ENCODE measurements around the gene PCDHGA10. TPM values are rescaled to one million over a fixed set of nuclear protein-coding genes. Genes with fewer than 3 reads are reported as not detected.
A peak's percentile ranks its signal among the peaks of the same experiment; 100 is the strongest.

Gene PCDHGA10
- 9.8 and 18.5 TPM in 2 replicates for total RNA-seq (ENCODE audit: low replicate concordance)
- long read RNA-seq, full-length matches to known transcripts: 4 of 4 reads
- long read RNA-seq, partial matches to known transcripts: 0 of 4 reads
- long read RNA-seq, other reads (novel, unspliced or antisense): 0 of 4 reads

GRCh38 chr5:141412854-141413539, at the start of gene PCDHGA10:
Gene PCDHGA10, plus strand, starts transcription at chr5:141412987. Its CDS starts 189 bp downstream, at chr5:141413176.
- peaks cover 4% of the 10 kb centered on the region for H3K27me3 Mint-ChIP-seq
- DNase-seq (ENCODE audit: extremely low spot score, unreplicated experiment): peak; percentile 67
- H3K36me3 Mint-ChIP-seq: peaks cover 61% of the 10 kb centered on the region

DNA sequence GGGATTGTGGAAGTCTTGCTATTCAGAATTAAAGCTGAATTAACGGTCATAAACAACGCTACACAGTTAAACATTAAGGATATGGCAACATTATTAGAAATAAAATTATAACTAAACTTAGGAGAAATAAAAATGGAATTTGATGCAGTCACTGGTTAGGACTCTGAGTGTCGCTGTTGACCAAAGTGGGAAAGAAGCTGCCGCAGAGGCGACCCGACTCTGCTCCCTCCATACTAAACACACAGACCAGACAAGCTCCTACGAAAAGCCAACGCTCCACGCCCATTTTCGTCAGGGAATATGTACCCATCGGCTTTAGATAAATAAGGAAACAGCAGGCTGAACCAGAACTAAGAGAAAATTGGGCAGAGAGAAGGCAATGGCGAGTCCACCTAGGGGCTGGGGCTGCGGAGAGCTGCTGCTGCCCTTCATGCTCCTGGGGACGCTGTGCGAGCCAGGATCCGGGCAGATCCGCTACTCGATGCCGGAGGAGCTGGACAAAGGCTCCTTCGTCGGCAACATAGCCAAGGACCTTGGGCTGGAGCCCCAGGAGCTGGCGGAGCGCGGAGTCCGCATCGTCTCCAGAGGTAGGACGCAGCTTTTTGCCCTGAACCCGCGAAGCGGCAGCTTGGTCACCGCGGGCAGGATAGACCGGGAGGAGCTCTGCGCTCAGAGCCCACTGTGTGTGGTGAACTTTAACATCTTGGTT, 48.7 kb upstream of the PCDHGA10 start, which contains the start of gene PCDHGA5:
PCDHGA5 (plus strand) TSS at position 211 of the 709 bp plus-strand sequence; CDS start at position 380, 169 bp downstream.
- no peaks in the 10 kb centered on the region for H3K36me3 Mint-ChIP-seq
- no peaks in the 10 kb centered on the region for H3K4me1 Mint-ChIP-seq (ENCODE audit: unreplicated experiment)
- H3K27ac Mint-ChIP-seq: no peak within 1 kb of the TSS
- H3K27me3 Mint-ChIP-seq: no peaks in the 10 kb centered on the region
- TF ChIP-seq, protein P1, sequence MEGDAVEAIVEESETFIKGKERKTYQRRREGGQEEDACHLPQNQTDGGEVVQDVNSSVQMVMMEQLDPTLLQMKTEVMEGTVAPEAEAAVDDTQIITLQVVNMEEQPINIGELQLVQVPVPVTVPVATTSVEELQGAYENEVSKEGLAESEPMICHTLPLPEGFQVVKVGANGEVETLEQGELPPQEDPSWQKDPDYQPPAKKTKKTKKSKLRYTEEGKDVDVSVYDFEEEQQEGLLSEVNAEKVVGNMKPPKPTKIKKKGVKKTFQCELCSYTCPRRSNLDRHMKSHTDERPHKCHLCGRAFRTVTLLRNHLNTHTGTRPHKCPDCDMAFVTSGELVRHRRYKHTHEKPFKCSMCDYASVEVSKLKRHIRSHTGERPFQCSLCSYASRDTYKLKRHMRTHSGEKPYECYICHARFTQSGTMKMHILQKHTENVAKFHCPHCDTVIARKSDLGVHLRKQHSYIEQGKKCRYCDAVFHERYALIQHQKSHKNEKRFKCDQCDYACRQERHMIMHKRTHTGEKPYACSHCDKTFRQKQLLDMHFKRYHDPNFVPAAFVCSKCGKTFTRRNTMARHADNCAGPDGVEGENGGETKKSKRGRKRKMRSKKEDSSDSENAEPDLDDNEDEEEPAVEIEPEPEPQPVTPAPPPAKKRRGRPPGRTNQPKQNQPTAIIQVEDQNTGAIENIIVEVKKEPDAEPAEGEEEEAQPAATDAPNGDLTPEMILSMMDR (conservative IDR thresholded peaks at IDR 0.05): no peak
- no peak for DNase-seq (ENCODE audit: extremely low spot score, unreplicated experiment)
- H3K4me3 Mint-ChIP-seq: no peak within 1 kb of the TSS
- peaks cover 10% of the 10 kb centered on the region for H3K9me3 Mint-ChIP-seq

More at GRCh38 chr5:141412854-141413539, at the start of gene PCDHGA10:
- TF ChIP-seq, protein P1 (conservative IDR thresholded peaks at IDR 0.05): peak; percentile 79
- Mint-ChIP-seq H3K4me3 (peak within 1 kb of the TSS; percentile 95), H3K4me1 (ENCODE audit: unreplicated experiment) (peaks cover 15% of the 10 kb centered on the region), H3K9me3 (peaks cover 27% of the 10 kb centered on the region), H3K27ac (peak within 1 kb of the TSS; percentile 90)

GRCh38 chr5:141366016-141366896, 46.5 kb upstream of the PCDHGA10 start:
- peaks cover 5% of the 10 kb centered on the region for H3K9me3 Mint-ChIP-seq
- H3K36me3 Mint-ChIP-seq: no peaks in the 10 kb centered on the region
- H3K27ac Mint-ChIP-seq: no peak overlapping the region

GRCh38 chr5:141369994-141370848, 42.6 kb upstream of the PCDHGA10 start, which contains the start of gene PCDHGB3:
Gene PCDHGB3, plus strand, starts transcription at chr5:141370242. Its CDS starts 153 bp downstream, at chr5:141370395.
- H3K4me1 Mint-ChIP-seq (ENCODE audit: unreplicated experiment): no peaks in the 10 kb centered on the region
- no peak within 1 kb of the TSS for H3K27ac Mint-ChIP-seq
- H3K9me3 Mint-ChIP-seq: peaks cover 4% of the 10 kb centered on the region
- peaks cover 3% of the 10 kb centered on the region for H3K36me3 Mint-ChIP-seq
- TF ChIP-seq, protein P1 (conservative IDR thresholded peaks at IDR 0.05): no peak
- no peak for DNase-seq (ENCODE audit: extremely low spot score, unreplicated experiment)
- no peak within 1 kb of the TSS for H3K4me3 Mint-ChIP-seq
- no peaks in the 10 kb centered on the region for H3K27me3 Mint-ChIP-seq

More at GRCh38 chr5:141366016-141366896, 46.5 kb upstream of the PCDHGA10 start:
- Mint-ChIP-seq H3K4me1 (ENCODE audit: unreplicated experiment) (no peaks in the 10 kb centered on the region), H3K4me3 (no peak overlapping the region), H3K27me3 (no peaks in the 10 kb centered on the region)
- DNase-seq (ENCODE audit: extremely low spot score, unreplicated experiment): no peak
- TF ChIP-seq, protein P1 (conservative IDR thresholded peaks at IDR 0.05): no peak

Measured in type B pancreatic cell (in vitro differentiated cells).